ENCODE results near the gene KIF19.
A peak's percentile ranks its signal among the peaks of the same experiment; 100 is the strongest.
"Not testable (repeated sequence)": the region's sequence is repeated elsewhere in the genome, so short reads cannot be mapped to it uniquely, and the experiment has no call there.

Gene KIF19

DNA sequence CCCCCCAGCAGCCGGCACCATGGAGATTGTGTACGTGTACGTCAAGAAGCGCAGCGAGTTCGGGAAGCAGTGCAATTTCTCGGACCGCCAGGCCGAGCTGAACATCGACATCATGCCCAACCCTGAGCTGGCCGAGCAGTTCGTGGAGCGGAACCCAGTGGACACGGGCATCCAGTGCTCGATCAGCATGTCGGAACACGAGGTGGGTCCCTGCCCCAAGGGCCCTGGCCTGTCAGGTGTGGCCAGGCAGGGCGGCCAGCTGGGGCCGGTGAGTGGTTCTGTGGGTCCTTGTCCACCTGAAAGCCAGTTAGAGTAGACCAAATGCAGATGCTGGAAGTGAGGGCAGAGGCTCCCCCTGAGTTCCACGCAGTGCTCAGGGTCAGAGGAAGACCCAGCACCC, 44.2 kb upstream of the KIF19 start:
- no peak for TF ChIP-seq CTCF (IDR thresholded peaks at IDR 0.05; ENCODE audit: unreplicated experiment in 3 of 3)
- Mint-ChIP-seq H3K27ac (no peak overlapping the region), H3K4me3 (no peak overlapping the region), H3K4me1 (peaks cover 13% of the 10 kb centered on the region), H3K27me3 (ENCODE audit: low read depth) (peaks cover 16% of the 10 kb centered on the region), H3K36me3 (ENCODE audit: low read depth) (no peaks in the 10 kb centered on the region), H3K9me3 (no peaks in the 10 kb centered on the region)

DNA sequence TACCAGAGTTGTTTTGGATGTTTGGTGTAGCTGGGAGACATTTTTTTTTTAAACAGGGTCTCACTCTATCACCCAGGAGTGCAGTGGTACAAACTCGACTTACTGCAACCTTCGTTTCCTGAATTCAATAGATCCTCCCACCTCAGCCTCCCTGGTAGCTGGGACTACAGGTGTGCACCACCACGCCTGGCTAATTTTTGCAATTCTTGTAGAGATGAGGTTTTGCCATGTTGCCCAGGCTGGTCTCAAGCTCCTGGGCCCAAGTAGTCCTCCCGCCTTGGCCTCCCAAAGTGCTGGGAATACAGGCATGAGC, 43.8 kb upstream of the KIF19 start:
- H3K27ac Mint-ChIP-seq; H3K4me3 Mint-ChIP-seq; H3K9me3 Mint-ChIP-seq; H3K36me3 Mint-ChIP-seq (ENCODE audit: low read depth): not testable (repeated sequence)
- Mint-ChIP-seq H3K27me3 (ENCODE audit: low read depth) (peaks cover 16% of the 10 kb centered on the region), H3K4me1 (peaks cover 11% of the 10 kb centered on the region)

DNA sequence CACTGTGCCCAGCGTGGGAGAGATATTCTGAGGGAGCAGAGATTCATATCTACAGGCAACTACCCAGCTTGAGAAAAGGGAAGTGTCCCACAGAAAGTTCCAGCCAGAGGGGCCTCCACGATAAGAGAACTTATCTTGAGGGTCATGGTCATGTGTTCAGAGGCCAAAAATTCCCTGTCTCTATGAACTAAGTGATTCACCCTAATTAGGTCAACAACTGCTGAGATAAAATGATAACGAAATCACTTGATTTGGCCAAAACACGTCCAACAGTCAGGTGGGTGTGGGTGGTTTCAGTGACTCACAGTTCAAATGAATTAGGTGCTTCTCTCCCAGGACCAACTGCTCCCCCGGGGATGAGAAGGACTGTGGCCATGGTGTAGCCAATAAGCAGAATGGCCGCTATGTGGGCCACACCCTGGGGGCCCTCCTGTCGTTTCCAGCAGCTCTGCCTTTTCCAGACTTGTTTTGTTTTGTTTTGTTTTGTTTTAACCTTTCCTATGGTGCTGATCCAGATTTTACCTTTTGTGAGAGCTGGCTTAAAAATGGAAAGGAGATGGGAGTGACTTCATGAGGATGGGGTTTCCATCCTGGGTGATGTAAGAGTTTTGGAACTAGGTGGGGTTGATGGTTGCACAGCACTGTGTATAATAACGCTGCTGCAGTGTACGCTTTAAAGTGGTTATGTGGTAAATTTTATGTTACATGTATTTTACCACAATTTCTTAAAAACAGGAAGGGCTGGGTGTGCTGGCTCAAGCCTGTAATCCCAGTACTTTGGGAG, 43.2 kb upstream of the KIF19 start:
- H3K36me3 Mint-ChIP-seq (ENCODE audit: low read depth), result no peaks in the 10 kb centered on the region

DNA sequence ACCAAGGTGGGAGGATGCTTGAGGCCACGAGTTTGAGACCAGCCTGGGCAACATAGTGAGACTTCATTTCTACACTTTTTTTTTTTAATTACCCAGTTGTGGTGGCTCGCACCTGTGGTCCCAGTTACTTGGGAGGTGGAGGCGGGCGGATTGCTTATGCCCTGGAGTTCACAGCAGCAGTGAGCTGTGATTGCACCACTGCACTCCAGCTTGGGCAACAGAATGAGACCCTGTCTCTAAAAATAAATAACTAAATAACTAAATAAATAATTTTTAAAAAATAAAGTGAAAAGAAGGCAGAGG, 42.7 kb upstream of the KIF19 start:
- no peak for TF ChIP-seq CTCF (IDR thresholded peaks at IDR 0.05; ENCODE audit: unreplicated experiment in 3 of 3)
- no peaks in the 10 kb centered on the region for H3K36me3 Mint-ChIP-seq (ENCODE audit: low read depth)
- no peak overlapping the region for H3K4me3 Mint-ChIP-seq
- no peak overlapping the region for H3K27ac Mint-ChIP-seq
- H3K9me3 Mint-ChIP-seq, result no peaks in the 10 kb centered on the region
- peaks cover 16% of the 10 kb centered on the region for H3K27me3 Mint-ChIP-seq (ENCODE audit: low read depth)
- peaks cover 6% of the 10 kb centered on the region for H3K4me1 Mint-ChIP-seq

More for the DNA sequence above, 43.2 kb upstream of the KIF19 start:
- no peak for TF ChIP-seq CTCF (IDR thresholded peaks at IDR 0.05; ENCODE audit: unreplicated experiment in 3 of 3)
- Mint-ChIP-seq H3K4me3 (no peak overlapping the region), H3K9me3 (no peaks in the 10 kb centered on the region), H3K27me3 (ENCODE audit: low read depth) (peaks cover 16% of the 10 kb centered on the region), H3K27ac (no peak overlapping the region), H3K4me1 (peaks cover 6% of the 10 kb centered on the region)

- Mint-ChIP-seq H3K27ac (no peak overlapping the region), H3K9me3 (no peaks in the 10 kb centered on the region), H3K4me3 (no peak overlapping the region), H3K36me3 (ENCODE audit: low read depth) (no peaks in the 10 kb centered on the region), H3K27me3 (ENCODE audit: low read depth) (peaks cover 13% of the 10 kb centered on the region), H3K4me1 (peaks cover 6% of the 10 kb centered on the region)
- no peak for TF ChIP-seq CTCF (IDR thresholded peaks at IDR 0.05; ENCODE audit: unreplicated experiment in 3 of 3)
Observed at GRCh38 chr17:74287031-74287602, 38.9 kb upstream of the KIF19 start.

GRCh38 chr17:74288785-74289184, 37.2 kb upstream of the KIF19 start:
- Mint-ChIP-seq H3K27me3 (ENCODE audit: low read depth) (peaks cover 13% of the 10 kb centered on the region), H3K27ac (peak overlapping the region in 1 of 3 experiments; percentile 4), H3K4me1 (peaks cover 6% of the 10 kb centered on the region), H3K9me3 (no peaks in the 10 kb centered on the region), H3K4me3 (no peak overlapping the region), H3K36me3 (ENCODE audit: low read depth) (no peaks in the 10 kb centered on the region)
- no peak for TF ChIP-seq CTCF (IDR thresholded peaks at IDR 0.05; ENCODE audit: unreplicated experiment in 3 of 3)

All from nephron (organoid).